ENCODE measurements around the gene ZCCHC7.

DNA sequence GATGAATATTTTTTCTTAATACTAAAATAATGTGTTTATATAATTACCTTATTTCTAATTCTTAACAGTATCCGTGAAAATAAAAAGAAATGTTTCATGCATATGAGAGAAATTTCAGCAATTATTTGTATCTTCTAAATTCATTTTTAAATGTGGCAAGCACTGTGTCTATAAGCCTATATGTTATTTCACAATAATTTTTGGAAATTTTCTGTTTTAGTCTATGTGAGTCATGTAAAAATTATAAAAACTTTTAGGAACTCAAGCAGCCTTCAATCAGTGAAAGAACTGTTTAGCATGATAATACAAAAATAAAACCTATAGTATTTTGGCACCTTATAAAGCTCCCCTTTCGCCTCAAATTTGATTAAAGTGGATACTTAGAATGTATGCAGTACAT, 96.8 kb downstream of the ZCCHC7 start:
- TF ChIP-seq, protein P1, sequence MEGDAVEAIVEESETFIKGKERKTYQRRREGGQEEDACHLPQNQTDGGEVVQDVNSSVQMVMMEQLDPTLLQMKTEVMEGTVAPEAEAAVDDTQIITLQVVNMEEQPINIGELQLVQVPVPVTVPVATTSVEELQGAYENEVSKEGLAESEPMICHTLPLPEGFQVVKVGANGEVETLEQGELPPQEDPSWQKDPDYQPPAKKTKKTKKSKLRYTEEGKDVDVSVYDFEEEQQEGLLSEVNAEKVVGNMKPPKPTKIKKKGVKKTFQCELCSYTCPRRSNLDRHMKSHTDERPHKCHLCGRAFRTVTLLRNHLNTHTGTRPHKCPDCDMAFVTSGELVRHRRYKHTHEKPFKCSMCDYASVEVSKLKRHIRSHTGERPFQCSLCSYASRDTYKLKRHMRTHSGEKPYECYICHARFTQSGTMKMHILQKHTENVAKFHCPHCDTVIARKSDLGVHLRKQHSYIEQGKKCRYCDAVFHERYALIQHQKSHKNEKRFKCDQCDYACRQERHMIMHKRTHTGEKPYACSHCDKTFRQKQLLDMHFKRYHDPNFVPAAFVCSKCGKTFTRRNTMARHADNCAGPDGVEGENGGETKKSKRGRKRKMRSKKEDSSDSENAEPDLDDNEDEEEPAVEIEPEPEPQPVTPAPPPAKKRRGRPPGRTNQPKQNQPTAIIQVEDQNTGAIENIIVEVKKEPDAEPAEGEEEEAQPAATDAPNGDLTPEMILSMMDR (conservative IDR thresholded peaks at IDR 0.05 in 1 of 2, IDR thresholded peaks at IDR 0.05 in 1 of 2; ENCODE audit: extremely low read depth in 1 of 2, insufficient read depth in 1 of 2, low read depth in 1 of 2, low read length in 2 of 2): no peak
- no peak for TF ChIP-seq EZH2 (IDR thresholded peaks at IDR 0.05; ENCODE audit: borderline replicate concordance, low read length)

Data from mammary epithelial cell (primary cell).